Fibroblast of mammary gland (primary cell): Measurements from ENCODE around the gene DIAPH1.

ENCODE experiments used
- DNase-seq: peaks from one replicate; pipeline ENCODE4 v3.0.0-alpha.2; 2010; ENCODE audit warnings: low read depth
- H3K4me3 ChIP-seq: 2 replicates; pipeline ENCODE4 v1.5.1; 2011; ENCODE audit warnings: low read depth, mild to moderate bottlenecking, low read length, moderate library complexity; ENCODE audit not compliant: control insufficient read depth
- TF ChIP-seq, protein P1 (sequence below): conservative IDR thresholded peaks from 2 replicates; pipeline ENCODE4 v1.5.1; 2011; ENCODE audit warnings: low read depth, low read length, inconsistent platforms; ENCODE audit not compliant: control insufficient read depth, insufficient read depth

Gene DIAPH1

DNA sequence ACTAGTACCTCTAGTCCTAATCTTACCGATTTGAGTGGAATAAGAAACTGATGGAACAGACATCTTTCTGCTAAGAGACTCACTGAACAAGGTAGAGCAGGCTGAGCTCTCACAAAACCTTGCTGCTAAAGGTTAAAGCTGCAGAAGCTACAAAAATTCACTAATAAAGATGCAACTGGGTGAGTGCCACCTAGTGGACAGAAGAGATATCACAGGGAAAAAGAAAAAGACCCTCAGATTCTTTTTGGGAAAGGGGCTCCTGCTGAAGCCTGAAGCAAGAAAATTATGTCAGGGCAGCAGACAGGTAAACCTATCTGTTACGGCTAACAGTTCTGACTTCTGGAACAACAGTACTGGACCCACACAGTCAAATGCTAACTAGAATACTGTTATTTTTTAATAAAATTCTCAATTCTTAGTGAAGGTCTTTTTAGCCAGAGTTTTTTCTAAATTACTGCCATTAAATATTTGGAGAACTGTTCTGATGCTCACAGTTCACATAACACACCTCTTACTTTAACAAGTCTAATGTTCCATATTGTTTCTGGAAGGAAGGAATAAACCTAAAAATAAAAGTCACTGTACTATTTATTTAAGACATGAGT lies 51.2 kb downstream of the DIAPH1 start:
- TF ChIP-seq, protein P1, sequence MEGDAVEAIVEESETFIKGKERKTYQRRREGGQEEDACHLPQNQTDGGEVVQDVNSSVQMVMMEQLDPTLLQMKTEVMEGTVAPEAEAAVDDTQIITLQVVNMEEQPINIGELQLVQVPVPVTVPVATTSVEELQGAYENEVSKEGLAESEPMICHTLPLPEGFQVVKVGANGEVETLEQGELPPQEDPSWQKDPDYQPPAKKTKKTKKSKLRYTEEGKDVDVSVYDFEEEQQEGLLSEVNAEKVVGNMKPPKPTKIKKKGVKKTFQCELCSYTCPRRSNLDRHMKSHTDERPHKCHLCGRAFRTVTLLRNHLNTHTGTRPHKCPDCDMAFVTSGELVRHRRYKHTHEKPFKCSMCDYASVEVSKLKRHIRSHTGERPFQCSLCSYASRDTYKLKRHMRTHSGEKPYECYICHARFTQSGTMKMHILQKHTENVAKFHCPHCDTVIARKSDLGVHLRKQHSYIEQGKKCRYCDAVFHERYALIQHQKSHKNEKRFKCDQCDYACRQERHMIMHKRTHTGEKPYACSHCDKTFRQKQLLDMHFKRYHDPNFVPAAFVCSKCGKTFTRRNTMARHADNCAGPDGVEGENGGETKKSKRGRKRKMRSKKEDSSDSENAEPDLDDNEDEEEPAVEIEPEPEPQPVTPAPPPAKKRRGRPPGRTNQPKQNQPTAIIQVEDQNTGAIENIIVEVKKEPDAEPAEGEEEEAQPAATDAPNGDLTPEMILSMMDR = peak; percentile 91
- H3K4me3 ChIP-seq = no peak overlapping the region
- DNase-seq = peak; percentile 22

DNA sequence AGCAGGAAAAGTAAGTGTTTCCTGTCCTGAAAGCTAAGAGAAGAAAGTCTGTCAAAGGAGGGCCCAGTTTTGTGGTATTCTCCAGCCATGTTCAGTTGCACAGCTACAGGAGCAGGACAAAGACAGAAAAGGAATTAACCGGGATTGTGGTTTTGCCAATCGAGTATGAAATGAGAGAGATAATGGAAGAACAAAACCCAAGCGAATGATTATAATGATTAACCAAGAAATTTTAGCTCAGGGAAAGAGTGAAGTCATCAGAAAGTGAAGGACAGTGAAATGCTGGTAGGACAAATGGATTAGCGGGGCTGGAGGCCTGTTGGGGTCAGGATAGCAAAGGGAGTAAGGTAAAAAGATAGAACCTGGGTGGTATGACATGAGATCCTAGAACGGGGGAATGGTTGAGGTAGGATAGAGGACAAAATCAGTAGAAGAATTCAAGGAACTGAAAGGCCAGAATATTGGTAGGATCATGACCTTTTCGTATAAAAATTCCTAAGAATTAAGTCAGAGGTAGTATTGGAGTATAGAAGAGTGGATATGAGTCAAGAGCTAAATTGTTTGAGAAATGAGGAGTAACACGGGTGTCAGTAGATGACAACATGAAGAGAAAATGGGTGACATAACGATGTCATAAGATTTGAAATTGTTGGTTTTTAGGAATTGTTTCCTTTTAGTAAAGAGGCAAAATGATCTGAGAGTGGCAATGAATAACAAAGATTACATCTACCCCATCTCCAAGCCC lies 52.8 kb downstream of the DIAPH1 start:
- TF ChIP-seq, protein P1 = no peak
- H3K4me3 ChIP-seq = no peak overlapping the region
- peak; percentile 13 for DNase-seq

DNA sequence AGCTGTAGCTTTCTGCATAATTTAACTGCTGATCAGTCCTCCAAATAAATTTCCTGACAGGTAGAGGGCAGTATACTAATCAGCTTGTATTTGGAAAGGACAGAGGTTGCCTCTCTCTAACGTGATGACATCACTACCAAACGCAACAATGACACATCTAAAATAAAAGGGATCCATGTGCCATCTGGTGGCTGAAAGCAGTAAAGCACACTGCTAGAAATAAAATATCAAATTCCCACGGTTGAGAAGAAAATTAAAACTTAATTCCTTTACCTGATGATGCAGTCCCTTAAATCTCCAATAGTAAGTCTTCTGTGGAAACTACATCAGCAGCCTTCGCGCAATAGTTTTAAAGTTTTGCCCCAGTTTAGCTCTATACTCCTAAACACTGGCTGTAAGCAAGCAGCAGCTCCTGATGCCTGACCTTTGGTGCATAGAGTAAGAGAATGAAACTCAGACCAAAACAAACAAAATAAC lies 54.5 kb downstream of the DIAPH1 start:
- peak; percentile 98 for DNase-seq
- TF ChIP-seq, protein P1 = peak; percentile 96
- H3K4me3 ChIP-seq = no peak overlapping the region

DNA sequence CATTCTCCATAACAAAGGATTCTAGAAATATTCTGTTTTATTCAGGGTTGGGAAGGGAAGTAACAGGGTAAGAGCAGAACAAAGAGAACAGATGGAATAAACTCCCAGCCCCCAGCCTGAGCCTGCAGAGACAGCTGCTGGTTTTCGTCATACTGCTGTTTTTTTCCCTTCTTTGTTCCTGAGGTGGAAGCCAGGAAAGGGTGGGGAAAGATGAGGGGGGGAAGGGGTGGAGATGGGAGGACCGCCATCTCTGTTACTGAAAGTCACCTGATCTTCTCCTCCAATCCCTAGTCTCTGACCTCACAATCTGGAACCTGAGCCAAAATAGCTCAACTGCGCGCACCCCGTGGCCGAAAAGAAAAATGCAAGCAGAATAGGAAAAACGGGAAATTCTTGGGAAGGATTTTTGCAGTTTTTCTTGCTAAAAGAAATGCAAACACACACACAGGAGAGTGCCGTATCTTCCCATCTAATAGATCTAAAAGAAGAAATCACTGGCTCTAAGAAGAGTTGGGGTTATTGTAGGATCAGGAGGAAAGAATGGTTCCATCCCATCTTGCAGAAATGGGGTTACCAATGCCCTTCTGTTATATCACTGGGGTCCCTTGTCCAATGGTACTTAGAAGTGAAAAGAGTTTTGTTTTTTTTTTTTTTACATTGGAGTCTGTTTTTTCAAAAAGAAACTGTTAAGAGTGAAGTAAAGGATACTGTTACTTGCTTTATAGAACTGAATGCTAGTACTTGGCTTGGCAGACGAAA lies 57.9 kb downstream of the DIAPH1 start:
- TF ChIP-seq, protein P1 = peak; percentile 94
- DNase-seq = peak; percentile 98
- no peak overlapping the region for H3K4me3 ChIP-seq

DNA sequence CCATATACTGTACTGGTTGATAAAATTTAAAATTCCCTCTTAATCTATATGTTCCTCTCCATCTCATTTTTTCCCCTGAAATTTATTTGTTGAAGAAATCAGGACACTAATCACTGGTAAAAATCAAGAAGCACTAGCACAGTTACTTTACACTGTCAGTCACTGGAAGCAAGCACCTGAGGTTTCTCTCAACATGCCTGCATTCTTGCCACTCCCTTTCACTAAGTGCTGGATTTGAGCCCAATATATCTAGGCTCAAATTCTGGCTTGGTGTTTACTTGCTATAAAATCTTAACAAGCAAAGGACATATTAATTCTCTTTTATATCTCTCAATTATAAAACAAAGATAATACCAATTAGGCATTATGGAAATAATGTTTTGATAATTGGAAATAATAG lies 58.6 kb downstream of the DIAPH1 start:
- H3K4me3 ChIP-seq = no peak overlapping the region
- TF ChIP-seq, protein P1 = no peak
- DNase-seq = peak; percentile 19

DNA sequence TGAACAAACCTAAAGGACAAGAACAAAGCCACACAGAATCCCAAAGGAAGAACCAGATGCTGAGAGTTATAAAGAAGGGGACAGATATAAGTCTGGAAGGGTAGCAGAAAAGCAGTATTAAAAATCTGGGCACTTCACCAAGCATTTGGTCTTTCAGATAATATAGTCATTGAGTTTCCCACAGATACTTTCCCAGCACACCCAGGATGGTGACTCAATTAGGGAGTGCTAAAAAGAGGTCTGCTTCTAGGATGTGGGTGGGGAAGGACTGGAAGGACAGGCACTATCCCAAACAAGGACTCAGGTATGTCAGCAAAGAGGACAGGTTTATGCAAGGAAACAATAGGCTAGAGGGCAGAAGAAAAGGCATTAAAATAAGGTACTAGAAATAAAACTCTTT lies 59.3 kb downstream of the DIAPH1 start:
- TF ChIP-seq, protein P1 = no peak

More for the DNA sequence above, 59.3 kb downstream of the DIAPH1 start:
- H3K4me3 ChIP-seq = no peak overlapping the region
- peak; percentile 82 for DNase-seq
